MCF 10A (cell line): ENCODE measurements around the gene PSMB9. TPM values are rescaled to one million over a fixed set of nuclear protein-coding genes. Genes with fewer than 3 reads are reported as not detected.

Experiments
- BruUV-seq: library from RNA; stranded (reverse); fragments of 400-500 nt; replicated peaks from 2 replicates; lab custom pipeline; 2021; lab: Mats Ljungman, UMichigan
- CTCF ChIA-PET: fragments of 300-600 bp; sonication (Branson Sonifier 250); formaldehyde crosslinking; extraction: SDS; loops from one replicate; lab custom pipeline; 2021; ENCODE audit warnings: antibody characterized with exemption, inconsistent platforms; lab: Yijun Ruan, JAX
- POLR2A ChIA-PET: fragments of 300-600, 350-650 bp; sonication (Branson Sonifier 250); formaldehyde crosslinking; extraction: SDS; loops from one replicate; lab custom pipeline; 2020; ENCODE audit warnings: antibody characterized with exemption, inconsistent platforms; lab: Yijun Ruan, JAX
- DNase-seq: peaks from one replicate; pipeline ENCODE4 v3.0.0-alpha.2; 2018; ENCODE audit not compliant: unreplicated experiment
- H3K27ac Mint-ChIP-seq: one replicate; pipeline ENCODE4 v1.8.0; 2022; ENCODE audit warnings: mild to moderate bottlenecking, low read depth, mixed read lengths; ENCODE audit not compliant: unreplicated experiment
- H3K27me3 Mint-ChIP-seq: one replicate; pipeline ENCODE4 v1.8.0; 2022; ENCODE audit warnings: mixed read lengths; ENCODE audit not compliant: insufficient read depth, unreplicated experiment
- H3K36me3 Mint-ChIP-seq: one replicate; pipeline ENCODE4 v1.8.0; 2022; ENCODE audit warnings: mild to moderate bottlenecking, moderate library complexity, mixed read lengths; ENCODE audit not compliant: insufficient read depth, unreplicated experiment
- H3K4me1 Mint-ChIP-seq: one replicate; pipeline ENCODE4 v1.8.0; 2022; ENCODE audit warnings: mixed read lengths; ENCODE audit not compliant: insufficient read depth, unreplicated experiment
- H3K4me3 Mint-ChIP-seq: one replicate; pipeline ENCODE4 v1.8.0; 2022; ENCODE audit warnings: mild to moderate bottlenecking, moderate library complexity, mixed read lengths; ENCODE audit not compliant: unreplicated experiment
- H3K9me3 Mint-ChIP-seq: one replicate; pipeline ENCODE4 v1.8.0; 2022; ENCODE audit warnings: mixed read lengths; ENCODE audit not compliant: unreplicated experiment
- CTCF ChIP-seq: fragments of 200-600 bp; IDR thresholded peaks from one replicate; pipeline ENCODE4 v1.8.0; 2022; ENCODE audit warnings: antibody characterized with exemption, mild to moderate bottlenecking; ENCODE audit not compliant: unreplicated experiment
- intact Hi-C: fragments of 100-400 bp; cut with micrococcal nuclease; formaldehyde crosslinking; loops from 2 replicates; pipeline ENCODE4 v1.14.1; 2022
- total RNA-seq: library from RNA; stranded (reverse); gene quantifications from 2 replicates; pipeline ENCODE4 v1.2.3, GENCODE V29; 2022

Gene PSMB9
- total RNA-seq, 1 experiment from 2014 or later, result 3.5 TPM

GRCh38 chr6:32852018-32852843, 1.8 kb upstream of the PSMB9 start:
- Mint-ChIP-seq H3K27me3 (no peaks in the 10 kb centered on the region), H3K36me3 (peaks cover 29% of the 10 kb centered on the region), H3K27ac (peak overlapping the region; percentile 94), H3K4me3 (peak overlapping the region; percentile 99), H3K4me1 (peaks cover 21% of the 10 kb centered on the region), H3K9me3 (no peaks in the 10 kb centered on the region)
- no TSS peak for BruUV-seq
- DNase-seq, result peak; percentile 15
- intact Hi-C loops, result no loop called here
- TF ChIP-seq CTCF, result no peak
- ChIA-PET CTCF (interaction anchor here (1.3 to 4.0 kb wide), 3 partner anchors 7 to 16 kb away, joined by 5 to 35 read pairs (median 18); partner anchors contain the start of gene PSMB8), POLR2A (interaction anchor here (1.0 to 5.6 kb wide), 12 partner anchors 9 to 1187 kb away, joined by 3 to 111 read pairs (median 6); partner anchors contain the start of genes GPANK1, PSMB8, RPS18 and TAP2)

- intact Hi-C loops, result no loop called here
- no peaks in the 10 kb centered on the region for H3K27me3 Mint-ChIP-seq
- no peak for TF ChIP-seq CTCF
- peak overlapping the region; percentile 94 for H3K27ac Mint-ChIP-seq
- CTCF ChIA-PET, result interaction anchor here (0.6 to 5.7 kb wide), 12 partner anchors 8 to 657 kb away, joined by 3 to 110 read pairs (median 6); partner anchors contain the start of genes PSMB8 and TAP2
- H3K9me3 Mint-ChIP-seq, result no peaks in the 10 kb centered on the region
- DNase-seq, result peak; percentile 36
- POLR2A ChIA-PET, result interaction anchor here (0.7 to 5.6 kb wide), 19 partner anchors 9 to 1306 kb away, joined by 3 to 111 read pairs (median 6); partner anchors contain the start of genes GPANK1, PSMB8, RPS18 and TAP2
- H3K36me3 Mint-ChIP-seq, result peaks cover 21% of the 10 kb centered on the region
- BruUV-seq, result no TSS peak
- peak overlapping the region; percentile 99 for H3K4me3 Mint-ChIP-seq
- peaks cover 21% of the 10 kb centered on the region for H3K4me1 Mint-ChIP-seq
Observed at GRCh38 chr6:32852844-32853540, 1.0 kb upstream of the PSMB9 start.

- Mint-ChIP-seq H3K27ac (peak overlapping the region; percentile 94), H3K4me1 (peaks cover 21% of the 10 kb centered on the region), H3K36me3 (peaks cover 16% of the 10 kb centered on the region), H3K9me3 (no peaks in the 10 kb centered on the region), H3K4me3 (peak overlapping the region; percentile 99), H3K27me3 (no peaks in the 10 kb centered on the region)
- intact Hi-C loops, result loop anchor here (1.0 kb wide), 3 partner anchors 14 to 28 kb away; partner anchors contain the start of gene TAP2
- no peak for TF ChIP-seq CTCF
- peak; percentile 28 for DNase-seq
- CTCF ChIA-PET, result interaction anchor here (0.6 to 5.7 kb wide), 14 partner anchors 10 to 666 kb away, joined by 3 to 110 read pairs (median 4); partner anchors contain the start of gene TAP2
- POLR2A ChIA-PET, result interaction anchor here (0.6 to 5.6 kb wide), 14 partner anchors 11 to 1580 kb away, joined by 3 to 111 read pairs (median 4); partner anchors contain the start of genes PSMB8 and TAP2
- BruUV-seq, result no TSS peak
Observed at GRCh38 chr6:32854376-32855178, 585 bp downstream of the PSMB9 start.
